Loucy (cell line): ENCODE measurements around the gene PDS5A.

Experiments
- CTCF ChIP-seq: fragments of 200-600 bp; sonication (generic); conservative IDR thresholded peaks from 2 replicates; pipeline ENCODE4 v1.5.1; 2014; ENCODE audit warnings: mild to moderate bottlenecking, antibody characterized with exemption, low read length
- EZH2phosphoT487 ChIP-seq: fragments of 200-600 bp; IDR thresholded peaks from 2 replicates; pipeline ENCODE4 v1.6.1; 2018; ENCODE audit warnings: antibody characterized with exemption, mild to moderate bottlenecking, moderate library complexity, borderline replicate concordance

GRCh38 chr4:40016007-40016406 is 38.3 kb upstream of the PDS5A start:
- no peak for TF ChIP-seq CTCF
- no peak for TF ChIP-seq EZH2phosphoT487
